DND-41 (cell line): ENCODE data around the gene SGMS1.

ENCODE experiments used
- ATAC-seq: fragments of 200-7000 bp; cut with Tn5 transposase; 3 replicates; pipeline ENCODE4 v1.9.1; 2021; ENCODE audit warnings: low read depth; ENCODE audit not compliant: insufficient read depth
- DNase-seq: peaks from one replicate; pipeline ENCODE4 v3.0.0-alpha.2; 2020
- H2AFZ ChIP-seq: 2 replicates; pipeline ENCODE4 v1.6.0; 2012; ENCODE audit warnings: low read depth, low read length
- H3K27ac ChIP-seq: 2 replicates; pipeline ENCODE4 v1.5.1; 2012; ENCODE audit warnings: low read length, inconsistent platforms
- H3K27me3 ChIP-seq: fragments of 200-600 bp; sonication (generic); 2 replicates; pipeline ENCODE4 v1.6.0; 2012; ENCODE audit warnings: low read length, mild to moderate bottlenecking, inconsistent platforms; ENCODE audit not compliant: insufficient read depth, poor library complexity
- H3K36me3 ChIP-seq: 2 replicates; pipeline ENCODE4 v1.5.1; 2012; ENCODE audit warnings: low read length, inconsistent platforms; ENCODE audit not compliant: insufficient read depth
- H3K4me1 ChIP-seq: 2 replicates; pipeline ENCODE4 v1.5.1; 2012; ENCODE audit warnings: mild to moderate bottlenecking, low read length; ENCODE audit not compliant: insufficient read depth
- H3K4me2 ChIP-seq: 2 replicates; pipeline ENCODE4 v1.6.0; 2012; ENCODE audit warnings: mild to moderate bottlenecking, moderate library complexity, low read length, inconsistent platforms; ENCODE audit not compliant: insufficient read depth
- H3K4me3 ChIP-seq, 2 experiments: fragments of 200-600 bp in 1 of 2; shearing (Covaris generic) in 1 of 2; 2 replicates each; pipeline ENCODE4 v1.5.1; 2012 to 2016; ENCODE audit warnings: inconsistent platforms in 2 of 2, low read length in 2 of 2, mild to moderate bottlenecking in 2 of 2, low read depth in 1 of 2, moderate library complexity in 1 of 2
- H3K79me2 ChIP-seq: 2 replicates; pipeline ENCODE4 v1.6.0; 2012; ENCODE audit warnings: low read length, inconsistent platforms; ENCODE audit not compliant: insufficient read depth
- H3K9ac ChIP-seq: 2 replicates; pipeline ENCODE4 v1.6.0; 2012; ENCODE audit warnings: low read depth, mild to moderate bottlenecking, inconsistent platforms, low read length, moderate library complexity
- H3K9me3 ChIP-seq: 2 replicates; pipeline ENCODE4 v1.5.1; 2012; ENCODE audit warnings: low read length, moderate library complexity, mild to moderate bottlenecking, inconsistent platforms; ENCODE audit not compliant: insufficient read depth, severe bottlenecking
- H4K20me1 ChIP-seq: 2 replicates; pipeline ENCODE4 v1.6.0; 2012; ENCODE audit warnings: low read length; ENCODE audit not compliant: insufficient read depth
- EZH2 ChIP-seq: IDR thresholded peaks from 3 replicates; pipeline ENCODE4 v1.6.1; 2012; ENCODE audit warnings: borderline replicate concordance, low read depth, mild to moderate bottlenecking, moderate library complexity, low read length, inconsistent platforms; ENCODE audit not compliant: severe bottlenecking
- TF ChIP-seq, protein P1 (sequence below): IDR thresholded peaks from 2 replicates; pipeline ENCODE4 v1.5.1; 2012; ENCODE audit warnings: borderline replicate concordance, low read length, moderate library complexity, mild to moderate bottlenecking; ENCODE audit not compliant: poor library complexity, severe bottlenecking; ENCODE audit errors: extremely low read depth

The SGMS1 gene

DNA sequence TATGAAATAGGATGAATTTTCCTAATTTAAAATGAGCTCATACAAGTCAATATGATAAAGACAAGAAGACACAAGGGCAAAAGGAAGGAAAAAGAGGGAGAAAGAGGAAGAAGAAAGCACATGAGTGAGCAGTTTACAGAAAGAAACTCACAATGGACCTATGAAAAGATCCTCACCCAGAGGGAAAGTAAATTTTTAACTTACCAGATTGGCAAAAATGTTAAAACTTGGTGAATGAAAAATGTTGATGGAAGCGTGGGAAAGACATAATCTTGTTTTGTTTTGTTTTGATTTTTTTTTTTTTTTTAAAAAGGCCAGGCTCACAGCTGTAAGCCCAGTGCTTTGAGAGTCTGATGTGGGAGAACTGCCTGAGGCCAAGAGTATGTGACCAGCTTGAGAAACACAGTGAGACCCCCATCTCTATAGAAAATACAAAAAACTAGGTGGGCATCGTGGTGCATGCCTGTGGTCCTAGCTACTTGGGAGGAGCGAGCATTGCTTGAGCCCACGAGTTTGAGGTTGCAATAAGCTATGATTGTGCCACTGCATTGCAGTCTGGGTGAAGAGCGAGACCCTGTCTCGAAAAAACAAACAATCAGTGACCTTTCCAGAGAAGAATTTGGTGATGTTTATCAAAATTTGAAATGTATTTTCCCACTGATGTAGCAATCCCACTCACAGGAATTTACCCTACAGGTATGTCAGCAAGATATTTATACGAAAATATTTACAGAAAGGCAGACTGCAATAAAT lies 219.6 kb downstream of the SGMS1 start:
- Histone ChIP-seq H3K27me3 (no peaks in the 10 kb centered on the region), H3K4me3 (no peak overlapping the region), H3K27ac (no peak overlapping the region), H4K20me1 (no peaks in the 10 kb centered on the region), H2AFZ (no peak overlapping the region), H3K79me2 (no peaks in the 10 kb centered on the region), H3K36me3 (no peaks in the 10 kb centered on the region), H3K9ac (no peak overlapping the region), H3K9me3 (no peaks in the 10 kb centered on the region), H3K4me1 (no peaks in the 10 kb centered on the region), H3K4me2 (no peak overlapping the region)
- no peak for ATAC-seq
- TF ChIP-seq EZH2 = no peak
- TF ChIP-seq, protein P1, sequence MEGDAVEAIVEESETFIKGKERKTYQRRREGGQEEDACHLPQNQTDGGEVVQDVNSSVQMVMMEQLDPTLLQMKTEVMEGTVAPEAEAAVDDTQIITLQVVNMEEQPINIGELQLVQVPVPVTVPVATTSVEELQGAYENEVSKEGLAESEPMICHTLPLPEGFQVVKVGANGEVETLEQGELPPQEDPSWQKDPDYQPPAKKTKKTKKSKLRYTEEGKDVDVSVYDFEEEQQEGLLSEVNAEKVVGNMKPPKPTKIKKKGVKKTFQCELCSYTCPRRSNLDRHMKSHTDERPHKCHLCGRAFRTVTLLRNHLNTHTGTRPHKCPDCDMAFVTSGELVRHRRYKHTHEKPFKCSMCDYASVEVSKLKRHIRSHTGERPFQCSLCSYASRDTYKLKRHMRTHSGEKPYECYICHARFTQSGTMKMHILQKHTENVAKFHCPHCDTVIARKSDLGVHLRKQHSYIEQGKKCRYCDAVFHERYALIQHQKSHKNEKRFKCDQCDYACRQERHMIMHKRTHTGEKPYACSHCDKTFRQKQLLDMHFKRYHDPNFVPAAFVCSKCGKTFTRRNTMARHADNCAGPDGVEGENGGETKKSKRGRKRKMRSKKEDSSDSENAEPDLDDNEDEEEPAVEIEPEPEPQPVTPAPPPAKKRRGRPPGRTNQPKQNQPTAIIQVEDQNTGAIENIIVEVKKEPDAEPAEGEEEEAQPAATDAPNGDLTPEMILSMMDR = no peak
- DNase-seq = no peak

DNA sequence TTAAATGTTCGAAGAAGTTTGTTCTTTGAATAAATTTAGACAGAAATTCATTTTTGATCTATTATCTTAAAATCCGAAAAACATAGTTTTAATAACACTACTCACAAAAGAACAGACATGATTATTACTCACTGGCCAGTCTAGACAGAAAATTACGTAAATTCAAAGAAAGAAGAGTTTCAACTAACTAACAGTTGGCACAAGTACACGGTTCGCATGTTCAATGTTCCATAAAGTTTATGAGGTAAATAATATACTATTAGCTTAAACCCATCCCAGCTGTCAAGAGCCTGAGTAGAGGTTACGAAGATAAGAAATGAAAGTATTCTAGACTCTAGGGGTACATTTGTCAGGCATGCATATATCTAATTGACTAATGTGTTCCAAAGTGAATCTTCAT lies 220.7 kb downstream of the SGMS1 start:
- H3K9ac ChIP-seq = no peak overlapping the region
- no peaks in the 10 kb centered on the region for H3K79me2 ChIP-seq
- DNase-seq (no peak), ATAC-seq (no peak)
- H3K4me3 ChIP-seq = no peak overlapping the region
- no peaks in the 10 kb centered on the region for H3K27me3 ChIP-seq
- TF ChIP-seq EZH2 = no peak
- TF ChIP-seq, protein P1 = no peak
- no peaks in the 10 kb centered on the region for H3K36me3 ChIP-seq
- H4K20me1 ChIP-seq = no peaks in the 10 kb centered on the region
- no peak overlapping the region for H3K27ac ChIP-seq
- no peak overlapping the region for H3K4me2 ChIP-seq
- no peak overlapping the region for H2AFZ ChIP-seq
- no peaks in the 10 kb centered on the region for H3K4me1 ChIP-seq
- H3K9me3 ChIP-seq = no peaks in the 10 kb centered on the region

DNA sequence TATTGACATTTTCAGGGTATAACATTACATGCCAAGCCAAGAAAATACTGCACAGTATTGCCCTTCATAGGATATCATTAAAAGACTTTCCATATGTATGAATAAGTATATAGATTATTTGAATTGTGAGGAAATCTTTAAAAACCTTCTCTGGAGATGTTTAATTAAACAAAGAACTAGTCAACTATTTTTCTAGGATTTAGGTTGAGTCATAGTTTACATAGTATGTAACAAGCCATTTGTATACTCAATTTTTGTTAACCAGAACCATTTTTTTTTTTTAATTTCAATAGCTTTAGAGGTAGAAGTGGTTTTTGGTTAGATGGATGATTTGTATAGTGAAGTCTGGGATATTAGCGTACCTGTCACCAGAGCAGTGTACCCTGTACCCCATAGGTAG lies 221.3 kb downstream of the SGMS1 start:
- no peaks in the 10 kb centered on the region for H3K4me1 ChIP-seq
- H3K4me3 ChIP-seq = no peak overlapping the region
- no peak overlapping the region for H3K4me2 ChIP-seq
- H3K36me3 ChIP-seq = no peaks in the 10 kb centered on the region
- no peaks in the 10 kb centered on the region for H4K20me1 ChIP-seq
- no peak overlapping the region for H3K9ac ChIP-seq
- no peaks in the 10 kb centered on the region for H3K27me3 ChIP-seq
- ATAC-seq = no peak
- no peaks in the 10 kb centered on the region for H3K79me2 ChIP-seq
- no peaks in the 10 kb centered on the region for H3K9me3 ChIP-seq
- TF ChIP-seq, protein P1 = no peak
- no peak for TF ChIP-seq EZH2
- no peak overlapping the region for H2AFZ ChIP-seq
- H3K27ac ChIP-seq = no peak overlapping the region
- no peak for DNase-seq
